Osteocyte (in vitro differentiated cells): ENCODE data around the gene GJD2. TPM values are rescaled to one million over a fixed set of nuclear protein-coding genes. Genes with fewer than 3 reads are reported as not detected.

Source experiments
- DNase-seq: peaks from one replicate; pipeline ENCODE4 v3.0.0; 2021; ENCODE audit warnings: mixed read lengths; ENCODE audit not compliant: unreplicated experiment; ENCODE audit errors: extremely low spot score
- H3K27ac Mint-ChIP-seq: one replicate; pipeline ENCODE4 v1.8.0; 2021; ENCODE audit warnings: mild to moderate bottlenecking, mixed read lengths; ENCODE audit not compliant: unreplicated experiment
- H3K27me3 Mint-ChIP-seq: one replicate; pipeline ENCODE4 v1.8.0; 2021; ENCODE audit warnings: mixed read lengths; ENCODE audit not compliant: unreplicated experiment
- H3K36me3 Mint-ChIP-seq: one replicate; pipeline ENCODE4 v1.8.0; 2021; ENCODE audit warnings: mixed read lengths; ENCODE audit not compliant: unreplicated experiment
- H3K4me1 Mint-ChIP-seq: one replicate; pipeline ENCODE4 v1.8.0; 2021; ENCODE audit warnings: mixed read lengths; ENCODE audit not compliant: unreplicated experiment
- H3K4me3 Mint-ChIP-seq: one replicate; pipeline ENCODE4 v1.8.0; 2021; ENCODE audit warnings: mild to moderate bottlenecking, moderate library complexity, mixed read lengths; ENCODE audit not compliant: unreplicated experiment
- H3K9me3 Mint-ChIP-seq: one replicate; pipeline ENCODE4 v1.8.0; 2021; ENCODE audit warnings: mixed read lengths; ENCODE audit not compliant: unreplicated experiment
- CTCF ChIP-seq: fragments of 200-600 bp; sonication (generic); IDR thresholded peaks from 2 replicates; pipeline ENCODE4 v1.5.0; 2021; ENCODE audit warnings: antibody characterized with exemption, mild to moderate bottlenecking, moderate library complexity
- total RNA-seq: library from RNA; stranded (reverse); gene quantifications from 2 replicates; pipeline ENCODE4 v1.2.1, GENCODE V29; 2021

GJD2 gene
- total RNA-seq, 1 donor from 2014 or later: not detected

GRCh38 chr15:34713635-34714034, 41.2 kb downstream of the GJD2 start:
- Mint-ChIP-seq H3K9me3 (no peaks in the 10 kb centered on the region), H3K27ac (no peak overlapping the region), H3K4me3 (no peak overlapping the region), H3K27me3 (peaks cover 7% of the 10 kb centered on the region), H3K4me1 (peaks cover 19% of the 10 kb centered on the region), H3K36me3 (no peaks in the 10 kb centered on the region)
- DNase-seq: no peak
- TF ChIP-seq CTCF: no peak

GRCh38 chr15:34709866-34710265, 44.9 kb downstream of the GJD2 start:
- Mint-ChIP-seq H3K4me3 (no peak overlapping the region), H3K9me3 (no peaks in the 10 kb centered on the region), H3K27ac (peak overlapping the region; percentile 20), H3K4me1 (peaks cover 15% of the 10 kb centered on the region), H3K27me3 (peaks cover 21% of the 10 kb centered on the region), H3K36me3 (no peaks in the 10 kb centered on the region)
- no peak for DNase-seq
- TF ChIP-seq CTCF: no peak

GRCh38 chr15:34708422-34708821, 46.4 kb downstream of the GJD2 start:
- Mint-ChIP-seq H3K36me3 (no peaks in the 10 kb centered on the region), H3K27ac (no peak overlapping the region), H3K27me3 (peaks cover 27% of the 10 kb centered on the region), H3K9me3 (no peaks in the 10 kb centered on the region), H3K4me3 (no peak overlapping the region), H3K4me1 (peaks cover 15% of the 10 kb centered on the region)
- TF ChIP-seq CTCF: peak; percentile 88
- DNase-seq: no peak

GRCh38 chr15:34701536-34701935, 53.3 kb downstream of the GJD2 start:
- H3K27ac Mint-ChIP-seq: no peak overlapping the region
- no peak overlapping the region for H3K4me3 Mint-ChIP-seq
- TF ChIP-seq CTCF: no peak
- no peak for DNase-seq
- no peaks in the 10 kb centered on the region for H3K36me3 Mint-ChIP-seq
- peaks cover 2% of the 10 kb centered on the region for H3K4me1 Mint-ChIP-seq
- H3K27me3 Mint-ChIP-seq: peaks cover 46% of the 10 kb centered on the region
- H3K9me3 Mint-ChIP-seq: no peaks in the 10 kb centered on the region

Other genes with a start within 250 kb of the GJD2 start
- 59.7 and 69.6 TPM in 2 replicates for gene GOLGA8B, start 171.3 kb downstream of the GJD2 start, total RNA-seq
- gene ACTC1, start 40.6 kb upstream of the GJD2 start, total RNA-seq: 3.8 and 4.0 TPM in 2 replicates
- 27.4 and 28.5 TPM in 2 replicates for gene AQR, start 214.7 kb upstream of the GJD2 start, total RNA-seq
- gene ZNF770, start 233.3 kb upstream of the GJD2 start, total RNA-seq: 34.7 and 36.9 TPM in 2 replicates